Measurements from ENCODE around the gene INPP5D.
A peak's percentile ranks its signal among the peaks of the same experiment; 100 is the strongest.

Gene INPP5D

DNA sequence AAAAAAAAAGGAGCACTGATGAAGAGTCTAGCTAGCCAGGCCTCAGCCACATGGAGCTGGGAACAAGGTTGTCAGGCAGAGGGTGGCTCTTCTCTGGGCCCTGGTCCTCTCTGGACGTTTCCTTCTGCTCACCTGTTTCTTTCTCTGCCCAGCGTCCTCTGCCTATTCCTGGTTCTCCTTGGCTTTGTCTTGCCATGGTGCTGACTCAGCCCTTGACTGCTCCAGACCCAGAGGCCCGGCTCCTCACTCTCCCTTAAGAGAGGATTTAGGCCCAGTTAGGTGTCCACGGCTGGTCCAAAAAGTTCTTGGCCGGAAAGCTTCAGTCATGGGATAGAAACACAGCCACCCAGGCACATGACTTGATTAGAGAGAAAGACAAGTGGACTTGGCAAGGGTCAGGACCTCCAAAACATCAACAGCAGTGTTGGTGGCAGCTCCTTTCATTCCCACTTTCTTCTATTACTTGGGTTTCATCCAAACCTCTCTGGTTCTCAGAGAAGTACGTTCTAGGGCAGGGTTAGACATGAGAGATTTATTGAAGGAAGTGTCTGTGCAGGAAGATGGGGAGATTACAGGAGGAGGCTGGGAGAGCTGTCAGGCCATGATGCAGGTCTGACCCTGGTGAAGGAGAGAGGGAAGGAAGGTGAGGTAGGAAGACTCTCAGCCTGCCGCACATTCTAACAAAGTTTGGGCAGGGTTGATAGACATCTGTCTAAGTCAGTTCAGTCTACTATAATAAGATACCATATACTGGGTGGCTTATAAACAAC is 176.9 kb downstream of the INPP5D start:
- DNase-seq (ENCODE audit: low read depth) = no peak

DNA sequence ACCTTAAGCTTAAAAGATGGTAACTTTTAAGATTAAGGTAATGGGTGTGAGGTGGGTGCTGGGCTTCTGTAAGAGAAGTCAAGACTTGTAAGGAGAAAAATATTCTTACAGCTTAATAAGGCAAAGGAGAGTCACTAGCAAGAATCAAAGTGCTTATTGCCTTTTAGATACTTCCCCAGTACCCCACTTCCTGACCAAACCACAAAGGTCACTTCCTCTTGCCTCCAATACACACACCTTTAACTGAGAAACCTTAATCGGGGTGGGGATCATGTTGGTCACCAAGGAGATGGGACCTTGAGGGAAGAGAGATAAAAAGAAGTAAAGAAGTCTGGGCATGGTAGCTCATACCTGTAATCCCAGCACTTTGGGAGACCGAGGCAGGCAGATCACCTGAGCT is 180.8 kb downstream of the INPP5D start:
- DNase-seq (ENCODE audit: low read depth) = no peak

DNA sequence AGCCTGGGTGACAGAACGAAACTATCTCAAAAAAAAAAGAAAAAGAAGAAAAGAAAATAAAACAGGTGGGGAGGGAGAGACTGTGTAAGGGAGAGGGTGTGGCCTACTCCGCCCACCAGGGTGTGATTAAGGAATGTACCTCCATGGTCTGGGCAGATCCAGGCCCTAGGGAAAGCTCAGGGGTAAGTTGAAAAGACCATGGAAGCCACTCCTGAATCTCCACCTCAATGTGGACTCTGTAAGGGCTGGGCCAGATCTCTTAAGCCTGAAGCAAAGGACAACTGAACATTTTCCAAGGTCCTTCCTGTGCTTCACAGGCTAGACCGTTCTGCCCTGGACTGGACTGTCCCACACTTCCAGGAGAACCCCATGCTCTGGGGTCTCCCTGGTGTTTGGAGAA is 181.7 kb downstream of the INPP5D start:
- DNase-seq (ENCODE audit: low read depth) = no peak

DNA sequence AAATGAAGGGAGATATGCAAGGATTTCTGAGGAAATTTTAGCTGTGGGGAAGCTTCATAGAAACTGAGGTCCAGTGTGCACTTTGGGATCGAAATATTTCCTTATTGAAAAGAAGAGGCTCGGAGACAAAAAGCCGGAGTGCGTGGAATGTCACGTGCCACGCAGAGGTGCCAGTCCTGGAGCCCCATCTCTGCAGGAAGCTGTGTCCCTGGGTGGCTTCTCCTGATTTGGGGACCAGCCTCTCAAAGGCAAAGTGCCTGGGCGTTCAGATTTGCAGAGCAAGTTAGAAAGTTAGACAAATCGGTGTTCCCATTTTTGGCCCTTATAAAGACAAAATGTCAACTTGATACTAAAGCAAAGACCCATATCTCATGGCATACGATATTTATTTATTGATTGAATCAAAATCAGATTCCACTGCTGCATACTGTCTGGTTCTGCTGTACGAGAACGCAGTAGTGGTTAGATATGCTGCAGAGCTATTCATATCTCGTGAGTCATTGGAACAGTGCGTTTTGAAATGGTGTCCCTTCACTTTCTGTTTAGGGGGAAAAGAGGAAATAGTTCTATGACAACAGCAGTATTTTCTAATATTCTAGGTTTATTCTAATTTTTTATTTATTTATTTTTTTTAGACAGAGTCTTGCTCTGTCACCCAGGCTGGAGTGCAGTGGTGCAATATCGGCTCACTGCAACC is 182.2 kb downstream of the INPP5D start:
- DNase-seq (ENCODE audit: low read depth) = no peak

DNA sequence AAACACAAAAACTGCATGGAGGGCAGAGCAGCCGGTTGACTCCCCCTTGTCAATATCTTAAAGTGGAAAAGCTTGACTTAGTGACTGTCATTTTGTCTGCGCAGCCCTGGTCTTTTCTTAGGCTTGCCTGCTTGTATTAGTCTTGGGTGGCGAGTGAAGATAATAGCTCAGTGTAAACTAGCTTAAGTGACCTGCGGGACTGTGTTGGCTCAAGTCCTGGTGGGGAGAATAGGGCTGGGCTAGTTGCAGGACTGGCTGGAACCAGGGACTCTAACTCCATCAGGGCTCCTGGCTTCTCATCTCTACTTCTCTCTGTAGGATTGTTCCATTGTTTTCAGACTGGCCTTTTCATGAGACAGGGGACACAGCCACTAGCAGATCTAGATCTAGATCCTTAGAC is 183.2 kb downstream of the INPP5D start:
- no peak for DNase-seq (ENCODE audit: low read depth)

DNA sequence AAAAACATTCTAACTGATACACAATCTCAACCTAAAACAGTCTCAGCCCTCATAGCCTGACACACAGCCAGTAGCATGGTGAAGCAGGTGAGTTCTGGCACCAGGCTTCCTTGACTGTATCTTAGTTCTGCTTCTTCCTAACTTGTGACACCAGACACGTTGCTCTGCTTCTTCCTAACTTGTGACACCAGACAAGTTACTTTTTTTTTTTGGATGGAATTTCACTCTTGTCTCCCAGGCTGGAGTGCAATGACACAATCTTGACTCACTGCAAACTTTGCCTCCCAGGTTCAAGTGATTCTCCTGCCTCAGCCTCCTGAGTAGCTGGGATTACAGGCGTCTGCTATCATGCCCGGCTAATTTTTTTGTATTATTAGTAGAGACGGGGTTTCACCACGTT is 184.7 kb downstream of the INPP5D start:
- no peak for DNase-seq (ENCODE audit: low read depth)

DNA sequence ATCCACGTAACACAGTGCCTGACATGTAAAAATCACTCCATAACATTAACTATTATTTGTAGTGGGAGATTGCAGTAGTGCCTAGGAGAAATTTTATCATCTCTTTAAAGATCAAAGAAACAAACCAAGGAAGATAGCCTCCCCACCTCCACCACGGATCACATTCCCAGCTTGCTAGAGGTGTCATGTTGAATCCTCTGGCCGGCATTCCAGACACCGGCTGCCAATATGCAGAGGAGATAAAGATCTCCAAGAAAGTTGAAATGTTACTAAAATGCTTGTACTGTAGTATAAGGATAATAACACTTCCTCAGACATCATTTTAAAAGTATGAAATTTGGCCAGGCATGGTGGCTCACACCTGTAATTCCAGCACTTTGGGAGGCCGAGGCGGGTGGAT is 185.3 kb downstream of the INPP5D start:
- DNase-seq (ENCODE audit: low read depth) = no peak

DNA sequence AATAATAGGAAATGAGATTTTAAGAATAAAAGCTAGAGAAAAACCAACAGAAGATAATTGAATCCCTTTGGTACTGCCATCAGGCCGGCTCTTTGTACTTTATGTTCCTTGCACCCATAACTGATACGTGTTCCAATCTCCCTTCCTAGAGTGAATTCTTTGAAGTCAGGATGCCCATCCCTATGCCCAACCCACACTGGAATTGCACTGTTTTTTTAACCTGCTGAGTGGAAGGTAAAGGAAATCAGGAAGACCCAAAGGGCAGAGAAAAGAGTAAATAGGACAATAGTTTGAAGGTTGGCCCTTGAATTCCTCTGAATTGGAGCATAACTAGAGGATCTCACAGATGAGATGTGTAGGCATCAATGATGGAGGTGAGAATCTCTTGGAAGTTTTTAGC is 187.0 kb downstream of the INPP5D start:
- no peak for DNase-seq (ENCODE audit: low read depth)

DNA sequence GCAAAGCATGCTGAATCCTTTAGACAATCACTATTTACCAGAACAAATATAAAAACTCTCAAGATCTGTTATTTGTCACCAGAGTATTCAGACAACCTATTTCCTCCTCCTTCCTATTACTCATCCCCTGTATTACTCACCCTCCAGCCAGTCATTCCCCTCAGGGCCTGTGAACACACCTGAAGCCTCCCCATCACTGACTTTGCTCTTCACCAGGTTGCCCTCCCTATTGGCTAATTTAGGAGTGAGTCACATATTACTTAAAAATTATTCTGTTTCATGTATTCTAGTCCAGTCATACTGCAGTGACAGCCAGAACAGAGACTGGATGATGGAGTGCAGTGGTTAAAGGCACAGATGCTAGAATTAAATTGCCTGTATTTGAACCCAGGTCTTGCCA is 187.6 kb downstream of the INPP5D start:
- no peak for DNase-seq (ENCODE audit: low read depth)

DNA sequence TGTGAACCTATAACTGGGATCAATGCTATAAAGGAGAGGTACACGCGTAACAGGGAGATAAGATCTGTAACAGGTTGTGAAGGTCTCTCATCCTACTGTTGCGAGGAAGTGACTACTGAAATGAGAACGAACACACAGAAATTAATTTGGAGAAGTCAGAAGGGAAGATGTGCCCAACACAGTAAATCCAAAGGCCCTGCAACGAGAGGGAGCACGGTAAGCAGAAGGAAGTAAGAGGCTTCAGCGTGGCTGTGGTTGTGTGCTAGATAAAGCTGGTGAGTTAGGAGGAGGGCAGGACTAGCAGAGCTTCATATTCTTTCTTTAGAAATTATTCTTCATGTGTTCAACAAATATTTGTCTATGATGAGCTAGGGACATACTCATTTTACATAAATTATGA is 188.9 kb downstream of the INPP5D start:
- no peak for DNase-seq (ENCODE audit: low read depth)

DNA sequence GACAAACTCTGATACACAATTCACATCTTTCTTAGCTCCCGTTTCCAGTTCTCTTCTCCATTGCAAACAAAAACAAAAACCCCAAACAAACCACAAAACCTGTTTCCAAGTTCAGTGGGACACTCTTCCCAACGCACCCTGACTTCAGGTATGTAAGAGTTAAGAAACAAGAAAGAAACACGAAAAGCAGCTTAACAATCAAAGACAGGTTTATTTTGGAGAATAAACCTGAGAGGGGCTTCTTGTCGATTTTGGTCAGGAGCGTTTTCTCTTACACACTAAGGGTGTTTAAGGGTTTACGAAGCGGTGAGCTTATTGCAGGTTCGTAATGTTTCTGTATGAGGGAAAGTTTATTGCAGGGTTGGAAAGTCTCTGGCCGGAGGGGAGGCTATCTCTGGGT is 190.4 kb downstream of the INPP5D start:
- no peak for DNase-seq (ENCODE audit: low read depth)

DNA sequence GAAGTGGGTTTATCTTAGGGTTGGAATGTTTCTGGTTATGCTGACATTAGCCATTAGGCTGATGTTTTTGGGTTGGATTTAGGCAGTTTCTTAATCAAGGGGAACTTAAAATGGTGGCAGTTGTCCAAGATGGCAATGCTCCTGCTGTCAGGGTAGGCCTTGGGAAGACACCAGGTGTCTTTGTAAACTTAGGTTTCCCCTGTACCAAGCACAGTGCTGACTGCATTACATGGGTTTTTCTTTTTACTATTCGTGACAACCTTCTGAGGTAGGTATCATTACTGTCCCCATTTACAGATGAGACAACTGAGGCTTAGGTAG is 190.8 kb downstream of the INPP5D start:
- DNase-seq (ENCODE audit: low read depth) = no peak

DNA sequence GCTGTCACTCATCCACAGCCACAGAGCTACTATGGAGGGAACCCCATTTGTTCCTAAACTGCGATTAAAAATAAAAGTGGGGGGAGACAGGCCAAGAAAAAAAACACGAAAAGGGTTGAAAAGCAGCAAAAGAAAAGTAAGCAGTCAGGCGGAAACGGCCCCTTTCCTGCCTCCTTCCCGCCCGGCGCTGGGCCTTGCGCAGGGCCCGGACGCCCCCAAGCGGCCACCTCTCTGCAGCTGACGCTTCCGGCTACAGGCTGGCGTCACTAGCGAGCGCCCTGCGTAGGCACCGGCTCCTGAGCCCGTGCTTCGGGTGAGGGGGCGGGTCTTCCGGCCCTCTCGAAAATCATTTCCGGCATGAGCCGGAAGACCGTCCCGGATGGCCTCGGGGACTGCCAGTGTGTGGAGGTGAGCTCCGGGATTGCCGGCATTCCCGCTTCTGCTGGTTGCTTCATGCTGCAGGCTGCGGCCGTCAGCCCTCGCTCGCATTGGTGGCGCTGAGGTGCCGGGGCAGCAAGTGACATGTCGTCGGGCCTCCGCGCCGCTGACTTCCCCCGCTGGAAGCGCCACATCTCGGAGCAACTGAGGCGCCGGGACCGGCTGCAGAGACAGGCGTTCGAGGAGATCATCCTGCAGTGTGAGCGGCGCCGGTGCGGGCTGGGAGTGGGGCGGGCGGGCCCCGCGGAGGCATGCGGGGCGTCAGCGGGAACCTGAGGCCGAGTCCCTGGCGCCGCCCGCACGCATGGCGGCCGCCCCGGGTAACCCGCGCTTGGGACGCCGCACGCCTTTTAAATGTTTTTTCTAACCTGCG is 191.4 kb downstream of the INPP5D start, which contains the start of gene ATG16L1:
Gene ATG16L1 (plus strand): TSS at position 368 of the 811 bp plus-strand sequence. CDS start 155 bp downstream, at position 523.
- DNase-seq (ENCODE audit: low read depth) = peak; percentile 20

DNA sequence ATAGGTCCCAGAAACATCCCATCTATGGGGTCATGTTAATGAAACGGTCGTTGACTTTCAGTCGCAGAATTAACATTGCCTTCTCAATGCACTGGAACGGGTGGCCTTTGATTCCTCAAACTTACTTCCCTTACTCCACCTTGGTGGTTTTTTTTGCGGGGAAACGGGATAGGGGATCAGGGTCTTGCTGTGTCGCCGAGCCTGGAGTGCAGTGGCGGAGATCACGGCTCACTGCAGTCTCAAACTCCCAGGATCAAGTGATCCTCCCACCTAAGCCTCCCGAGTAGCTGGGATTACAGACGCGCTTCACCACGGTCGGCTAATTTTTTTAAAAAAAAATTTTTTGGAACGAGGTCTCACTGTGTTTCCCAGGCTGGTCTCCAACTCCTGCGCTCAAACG is 192.1 kb downstream of the INPP5D start:
- no peak for DNase-seq (ENCODE audit: low read depth)

DNA sequence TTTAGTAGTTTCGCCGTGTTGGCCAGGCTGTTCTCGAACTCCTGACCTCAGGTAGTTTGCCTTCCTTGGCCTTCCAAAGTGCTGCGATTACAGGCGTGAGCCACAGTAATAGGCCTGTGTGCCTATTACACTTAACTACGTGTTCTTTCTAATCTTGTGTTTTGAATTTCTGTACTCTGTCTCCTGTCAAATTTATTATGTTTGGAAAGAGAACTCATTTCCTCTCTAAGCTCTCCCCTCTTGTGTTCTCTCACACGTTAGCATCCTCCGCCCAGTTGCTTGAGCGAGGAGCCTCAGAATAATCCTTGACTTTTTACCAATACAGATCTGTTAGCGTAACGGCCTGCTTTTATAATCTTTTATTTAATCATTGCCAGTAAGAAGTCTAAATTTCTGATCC is 195.0 kb downstream of the INPP5D start:
- DNase-seq (ENCODE audit: low read depth) = no peak

DNA sequence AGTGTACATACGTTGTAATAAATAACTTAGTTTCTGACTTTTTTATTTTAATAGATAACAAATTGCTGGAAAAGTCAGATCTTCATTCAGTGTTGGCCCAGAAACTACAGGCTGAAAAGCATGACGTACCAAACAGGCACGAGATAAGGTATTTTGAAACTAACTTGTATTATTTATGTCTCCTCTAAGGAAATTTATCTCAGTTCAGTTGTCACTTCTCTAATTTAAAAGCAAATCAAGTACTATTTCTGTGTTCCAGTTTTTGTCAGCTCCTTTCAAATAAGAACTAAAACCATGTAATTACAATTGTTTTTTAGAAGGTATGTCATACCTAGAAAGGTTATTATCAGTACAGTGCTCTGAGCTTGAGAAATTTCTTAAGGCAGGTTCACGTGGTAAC is 195.9 kb downstream of the INPP5D start:
- no peak for DNase-seq (ENCODE audit: low read depth)

Measured in HS-27A (cell line).